ENCODE data around the gene CLSTN2.

CLSTN2 gene

DNA sequence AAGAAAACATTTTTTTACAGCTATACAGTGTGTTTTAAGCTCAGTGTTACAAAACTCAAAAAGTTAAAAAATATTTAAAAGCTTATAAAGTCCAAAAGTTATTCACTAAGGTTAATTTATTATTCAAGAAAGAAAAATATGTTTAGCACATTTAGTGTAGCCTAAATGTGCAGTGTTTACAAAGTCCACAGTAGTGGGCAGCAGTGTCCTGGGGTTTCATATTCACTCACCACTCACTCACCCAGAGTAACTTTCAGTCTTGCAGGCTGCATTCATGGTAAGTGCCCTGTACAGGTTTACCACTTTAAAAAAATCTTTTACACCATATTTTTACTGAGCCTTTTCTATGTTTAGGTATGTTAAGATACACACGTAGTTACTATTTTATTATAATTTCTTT, 442.7 kb downstream of the CLSTN2 start:
- no peak for DNase-seq (ENCODE audit: low read depth in 2 of 2)

DNA sequence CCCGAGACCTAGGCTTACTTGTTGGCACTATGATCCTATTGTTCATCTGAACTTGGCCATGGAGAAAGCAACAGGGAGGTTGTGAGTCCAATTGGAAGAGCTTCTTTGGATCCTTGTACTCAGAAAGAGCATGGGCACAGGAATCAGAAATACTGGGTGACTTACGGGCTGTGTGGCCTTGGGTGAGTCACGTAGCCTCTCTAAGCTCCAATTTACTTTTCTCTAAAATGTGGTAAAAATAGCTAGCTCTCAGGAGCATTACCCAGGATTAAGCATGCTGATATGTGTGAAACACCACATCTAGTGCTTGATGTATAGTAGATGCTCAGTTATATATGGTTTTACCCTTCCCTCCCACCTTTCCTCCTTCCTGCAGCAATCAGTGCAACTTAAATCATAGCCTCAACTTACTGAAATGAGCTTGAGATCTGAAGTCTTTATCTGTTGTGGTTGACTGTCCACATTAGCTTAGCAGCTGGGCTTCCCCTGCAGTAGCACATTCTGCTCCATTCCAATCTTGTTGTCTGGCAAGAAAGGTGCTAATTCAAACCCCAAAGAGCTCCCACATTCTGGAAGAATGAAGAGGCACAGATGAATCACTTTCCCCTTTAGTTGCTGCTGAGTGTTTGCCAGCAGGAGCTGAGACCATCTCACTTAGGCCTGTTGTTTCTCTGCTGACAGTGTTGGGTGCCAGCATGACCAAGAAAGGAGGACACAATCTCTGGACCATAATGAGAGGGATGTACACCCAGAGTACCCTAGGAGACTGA, 443.8 kb downstream of the CLSTN2 start:
- DNase-seq (ENCODE audit: low read depth in 2 of 2): no peak

DNA sequence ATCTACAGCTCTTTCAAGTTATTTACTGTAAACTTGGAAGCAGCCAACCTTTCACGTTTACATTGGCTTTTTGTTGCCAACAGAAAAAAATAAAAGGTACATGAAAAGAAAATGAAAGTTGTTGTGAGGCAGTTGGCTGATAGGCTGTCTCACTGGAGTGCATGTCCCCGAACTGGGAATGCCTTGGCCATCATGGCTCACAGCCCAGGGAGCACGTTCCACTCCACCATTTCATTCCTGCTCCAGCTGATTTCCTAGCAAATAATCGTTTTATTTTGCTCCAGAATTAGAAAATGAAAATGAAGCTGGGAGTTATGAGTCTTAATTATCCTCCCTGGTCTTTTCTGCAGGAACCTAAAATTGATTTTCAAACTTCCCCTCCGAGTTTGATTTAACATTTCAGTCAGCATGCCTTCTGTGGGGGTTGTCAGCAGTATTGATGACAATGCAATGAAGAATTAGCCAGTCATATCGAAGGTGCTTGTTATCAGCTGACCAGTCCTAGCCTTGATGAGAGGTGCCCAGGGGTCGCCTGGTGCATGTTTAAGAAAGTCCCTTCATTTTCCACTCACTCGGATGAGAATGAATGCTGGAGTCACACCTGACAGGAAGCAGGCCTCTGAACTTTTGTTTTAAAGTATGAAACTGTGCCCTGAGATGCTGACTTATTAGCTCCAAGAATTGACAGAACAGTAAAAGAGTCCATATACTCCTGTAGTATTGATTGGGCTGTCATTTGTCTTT, 449.2 kb downstream of the CLSTN2 start:
- DNase-seq (ENCODE audit: low read depth in 2 of 2): no peak

DNA sequence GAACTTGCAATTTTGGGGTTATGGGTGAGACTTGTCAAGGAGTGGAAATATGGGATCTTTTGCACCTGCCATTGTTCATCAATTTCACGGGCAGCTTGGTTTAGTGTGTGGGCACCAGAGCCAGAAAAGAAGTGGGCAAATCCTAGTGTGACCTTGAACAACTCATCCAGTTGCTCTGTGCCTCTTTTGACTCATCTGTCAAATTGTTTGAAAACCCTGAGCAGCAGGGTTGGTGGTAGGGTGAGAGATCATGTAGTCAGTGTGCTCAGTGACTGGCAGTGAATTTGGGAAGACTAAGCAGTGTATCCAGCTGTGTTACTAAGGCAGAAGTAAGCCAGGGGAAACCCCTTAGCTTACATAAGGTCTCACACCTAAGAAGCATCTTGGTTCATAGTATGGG, 449.9 kb downstream of the CLSTN2 start:
- DNase-seq (ENCODE audit: low read depth in 2 of 2): no peak

DNA sequence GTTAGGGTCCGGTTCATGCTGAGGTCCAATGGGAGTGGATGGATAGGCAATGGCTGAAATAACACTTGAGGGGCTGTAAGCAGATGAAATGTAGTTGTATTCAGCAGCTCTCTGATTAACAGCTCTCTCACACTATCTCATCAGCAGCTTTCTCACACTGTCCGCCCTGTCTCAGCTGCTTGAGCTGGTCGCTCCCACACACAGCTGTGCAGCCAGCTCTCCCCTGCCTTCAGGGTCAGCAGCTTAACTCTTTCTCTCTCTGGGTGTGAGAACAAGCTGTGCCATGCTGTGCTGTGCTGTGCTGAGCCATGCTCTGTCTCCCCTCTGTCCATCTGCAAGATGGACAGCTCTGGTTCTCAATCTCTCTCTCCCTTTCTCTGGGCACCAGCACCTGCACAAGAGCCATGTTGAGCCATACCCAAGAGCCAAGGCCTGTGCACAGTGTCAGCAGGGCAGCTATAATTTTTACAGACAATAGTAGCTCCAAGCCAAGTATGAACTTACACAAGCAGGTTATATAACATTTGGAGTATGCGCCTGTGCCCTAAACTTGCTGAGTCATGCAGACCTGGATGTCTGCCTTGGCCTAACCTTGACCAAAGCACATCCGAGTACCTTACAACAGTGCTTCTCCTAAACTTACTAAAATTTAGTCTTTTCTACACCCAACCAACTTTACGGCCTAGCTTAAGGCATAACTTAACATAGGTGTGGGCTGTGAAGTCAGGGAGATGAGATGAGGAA, 451.5 kb downstream of the CLSTN2 start:
- no peak for DNase-seq (ENCODE audit: low read depth in 2 of 2)

DNA sequence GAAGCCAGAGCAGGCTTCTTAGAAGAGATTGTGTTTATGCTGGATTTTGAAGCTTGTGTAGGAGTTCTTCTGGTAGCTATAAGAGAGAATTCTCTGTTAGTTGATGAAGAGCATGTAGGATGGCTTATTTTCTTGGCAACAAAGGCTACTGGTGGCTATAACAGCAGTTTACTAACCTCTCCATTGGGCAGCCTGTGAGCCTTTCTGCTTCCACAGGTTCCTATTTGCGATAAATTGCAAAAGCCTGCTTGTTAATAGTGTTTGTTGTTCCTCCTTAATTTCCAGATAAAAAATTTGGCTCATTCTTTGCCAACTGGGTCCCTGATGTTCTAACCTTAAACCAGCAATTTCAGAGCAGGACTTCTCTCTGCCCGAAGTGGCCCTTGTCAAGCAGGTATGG, 452.3 kb downstream of the CLSTN2 start:
- DNase-seq (ENCODE audit: low read depth in 2 of 2): no peak

DNA sequence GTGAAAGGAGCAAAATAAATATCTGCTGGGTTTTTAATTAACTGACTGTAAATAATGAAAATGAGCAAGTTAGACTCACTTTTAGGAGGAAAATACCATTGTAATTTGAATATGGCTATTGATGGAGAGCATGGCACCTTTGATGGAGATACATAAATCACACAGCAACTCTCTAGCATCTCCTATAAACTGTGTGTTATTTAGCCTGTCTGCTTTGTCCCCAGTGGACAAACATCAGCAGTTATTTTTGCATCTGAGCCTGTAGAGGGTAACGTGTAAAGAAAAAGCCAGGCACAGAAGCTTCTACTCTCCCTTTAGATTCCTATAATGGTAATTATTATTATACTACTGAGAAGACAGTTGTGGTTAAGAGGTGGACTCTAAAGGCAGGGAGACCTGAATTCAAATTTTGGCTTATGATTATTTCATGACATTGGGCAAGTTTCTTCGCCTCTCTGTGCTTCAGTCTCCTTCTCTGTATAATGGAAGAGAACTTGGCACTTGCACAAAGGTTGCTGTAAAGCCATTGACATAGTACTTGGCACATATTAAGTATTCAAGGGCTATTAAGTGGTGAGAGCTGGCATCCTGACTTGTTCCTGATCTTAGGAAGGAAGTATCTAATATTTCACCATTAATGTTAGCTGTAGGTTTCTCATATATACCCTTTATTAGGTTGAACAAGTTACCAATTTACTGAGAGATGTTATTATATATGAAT, 453.4 kb downstream of the CLSTN2 start:
- DNase-seq (ENCODE audit: low read depth in 2 of 2): no peak

DNA sequence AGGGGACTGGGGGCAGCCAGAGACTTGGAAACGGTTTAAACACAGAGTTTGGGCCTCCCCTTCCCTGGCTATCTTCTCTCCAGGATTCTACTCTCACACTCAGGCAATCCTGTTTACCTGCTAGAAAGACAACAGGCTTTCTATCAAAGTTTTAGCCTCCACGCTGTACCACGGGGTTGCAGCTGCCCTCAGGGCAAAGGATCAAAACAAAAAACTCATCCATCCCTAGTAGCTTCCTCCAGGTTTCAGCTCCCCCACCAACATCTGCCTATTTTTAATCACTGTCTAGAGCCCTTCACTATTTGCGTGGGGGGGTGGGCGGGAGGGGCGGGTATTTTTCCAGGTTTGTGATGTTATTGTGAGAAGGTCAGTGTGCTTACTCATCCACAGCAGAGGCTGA, 456.1 kb downstream of the CLSTN2 start:
- DNase-seq (ENCODE audit: low read depth in 2 of 2): no peak

DNA sequence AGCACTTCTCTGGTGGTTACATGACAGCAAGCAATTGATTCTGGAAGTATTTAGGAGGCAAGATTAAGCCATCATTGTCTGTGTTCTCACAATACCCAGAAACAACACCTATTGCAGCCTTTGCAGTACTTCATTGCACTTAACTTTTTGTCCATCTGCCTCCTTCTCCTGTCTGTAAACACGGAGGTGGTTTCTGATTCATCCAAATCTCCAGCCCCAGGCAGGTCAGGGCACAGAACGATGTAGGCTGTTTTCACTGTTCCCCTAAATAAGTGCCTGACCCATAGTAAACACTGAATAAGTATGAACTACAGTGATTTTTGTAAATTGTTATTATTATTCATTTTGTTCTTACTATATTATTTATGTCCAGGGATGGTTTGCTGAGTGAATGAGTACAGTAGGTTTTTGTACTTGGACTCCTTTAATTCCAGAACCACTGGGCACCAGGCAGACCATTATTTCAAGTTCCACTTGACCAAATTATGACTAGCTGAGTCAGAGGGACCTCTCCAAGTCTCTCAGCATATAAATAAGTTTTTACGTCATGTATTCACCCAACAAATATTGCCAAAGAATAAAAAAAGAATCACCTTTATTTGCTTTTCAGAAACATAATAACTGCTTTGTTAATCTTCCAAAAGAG, 459.6 kb downstream of the CLSTN2 start:
- no peak for DNase-seq (ENCODE audit: low read depth in 2 of 2)

DNA sequence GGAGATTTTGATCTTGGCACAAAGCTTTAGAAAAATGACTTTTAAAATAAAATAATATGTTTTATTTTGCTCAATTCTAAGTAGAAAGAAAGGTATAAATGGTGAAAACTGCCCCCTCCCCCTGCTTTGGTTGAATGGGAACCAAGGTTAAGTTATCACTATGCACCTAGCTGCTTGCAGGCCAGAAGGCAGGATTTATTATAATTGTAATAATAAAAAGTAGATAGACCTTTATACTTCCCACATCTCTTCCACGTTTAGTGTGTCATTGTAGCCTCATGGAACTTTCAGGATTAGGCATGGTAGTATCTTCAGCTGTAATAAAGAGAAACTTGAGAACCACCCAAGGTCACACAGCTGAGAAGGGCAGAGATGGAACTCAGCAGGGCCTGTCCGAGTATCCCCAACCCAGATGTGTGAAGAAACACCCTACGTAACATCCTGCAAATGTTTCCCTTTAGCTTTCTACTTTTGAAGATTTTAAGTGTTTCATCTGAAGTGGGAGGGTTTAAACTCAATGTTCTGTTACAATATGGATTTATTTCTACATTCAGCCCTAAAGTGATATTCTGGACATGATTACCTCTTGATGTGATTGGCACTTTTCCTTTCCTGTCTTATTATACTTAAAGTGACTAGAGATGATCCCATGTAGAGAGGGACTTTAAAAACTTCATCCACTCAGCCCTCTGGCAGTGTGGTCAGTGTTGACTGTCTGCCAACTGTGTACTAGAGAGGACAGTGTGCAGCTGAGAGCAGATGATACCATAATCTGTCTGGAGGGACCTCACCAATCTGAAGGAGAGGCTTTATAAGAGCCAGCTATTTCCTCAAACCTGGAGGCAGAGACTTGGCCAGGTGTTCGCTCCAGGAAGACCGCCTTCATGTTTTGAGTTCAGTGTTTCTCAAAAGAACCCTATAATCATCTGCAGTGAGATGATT, 460.4 kb downstream of the CLSTN2 start:
- DNase-seq (ENCODE audit: low read depth in 2 of 2): no peak

DNA sequence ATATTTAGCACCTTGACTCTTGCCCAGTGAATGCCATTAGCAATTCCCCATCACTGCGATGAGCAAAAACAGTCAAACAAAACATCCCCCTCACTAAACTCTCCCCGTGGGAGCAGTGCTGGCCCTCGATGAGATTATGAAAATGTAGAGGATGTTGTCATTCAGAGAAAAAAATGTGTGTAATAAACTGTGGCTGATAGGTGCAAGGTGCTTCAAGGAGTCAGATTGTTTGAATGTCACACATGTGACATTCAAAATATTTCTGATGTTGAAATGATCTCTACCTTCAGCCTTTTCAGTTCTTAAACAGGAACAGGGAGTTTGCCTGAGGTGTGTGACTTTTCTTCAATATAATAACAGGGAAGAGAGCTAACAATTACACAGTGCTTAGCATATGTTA, 461.1 kb downstream of the CLSTN2 start:
- DNase-seq (ENCODE audit: low read depth in 2 of 2): no peak

DNA sequence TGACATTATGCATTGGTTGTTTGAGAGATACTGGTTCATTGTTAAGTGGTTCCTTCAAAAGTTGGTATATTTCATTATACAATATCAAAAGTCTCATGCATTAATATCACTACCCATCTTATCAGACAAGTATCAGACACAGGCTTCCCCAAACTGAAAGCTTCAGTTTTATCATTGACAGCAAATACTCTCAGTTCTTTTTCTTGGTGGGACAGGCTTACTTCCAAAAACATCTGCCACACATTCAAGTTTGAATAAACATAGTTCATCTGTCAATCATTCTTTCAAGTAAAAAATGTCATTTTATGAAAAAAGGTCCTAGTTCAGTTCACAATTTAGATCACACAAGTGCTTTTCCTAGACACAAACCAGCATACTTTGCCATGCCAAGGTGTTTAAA, 462.9 kb downstream of the CLSTN2 start:
- no peak for DNase-seq (ENCODE audit: low read depth in 2 of 2)

DNA sequence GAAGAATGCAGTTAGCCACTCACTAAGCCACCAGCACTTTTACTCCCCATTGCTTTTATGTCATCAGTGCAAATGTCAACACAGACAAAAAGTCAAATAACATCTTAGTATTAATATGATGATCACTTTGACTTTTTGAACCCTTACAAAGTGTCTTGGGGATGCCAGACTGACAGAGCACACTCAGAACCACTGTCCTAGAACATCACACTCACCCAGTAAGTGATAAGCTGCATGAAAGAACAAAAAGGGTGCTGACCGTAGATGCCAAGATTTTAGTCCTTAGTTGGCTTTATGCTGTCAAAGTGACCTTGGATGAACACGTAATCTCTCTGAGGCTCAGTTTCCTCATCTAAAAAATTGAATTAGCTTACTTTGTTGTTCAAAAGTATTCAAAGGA, 463.4 kb downstream of the CLSTN2 start:
- DNase-seq (ENCODE audit: low read depth in 2 of 2): no peak

DNA sequence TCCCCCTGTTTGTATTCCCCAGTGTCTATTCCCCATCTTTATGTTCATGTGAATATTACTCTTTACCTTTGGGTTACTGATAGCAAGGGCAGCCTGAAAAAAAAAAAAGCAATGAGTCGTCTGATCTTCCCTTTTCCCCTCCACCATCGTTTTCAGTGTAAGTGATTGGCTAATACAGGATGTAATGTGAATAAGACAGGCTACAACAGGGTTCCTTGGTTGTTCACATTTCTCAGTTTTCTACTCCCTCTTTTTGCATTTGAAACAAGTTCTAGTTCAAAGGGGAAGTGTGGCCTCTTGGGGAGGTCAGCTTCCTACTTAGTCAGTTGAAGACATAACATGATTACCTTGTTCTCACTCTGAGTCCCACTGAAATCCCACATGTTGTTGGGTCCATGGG, 464.9 kb downstream of the CLSTN2 start:
- no peak for DNase-seq (ENCODE audit: low read depth in 2 of 2)

DNA sequence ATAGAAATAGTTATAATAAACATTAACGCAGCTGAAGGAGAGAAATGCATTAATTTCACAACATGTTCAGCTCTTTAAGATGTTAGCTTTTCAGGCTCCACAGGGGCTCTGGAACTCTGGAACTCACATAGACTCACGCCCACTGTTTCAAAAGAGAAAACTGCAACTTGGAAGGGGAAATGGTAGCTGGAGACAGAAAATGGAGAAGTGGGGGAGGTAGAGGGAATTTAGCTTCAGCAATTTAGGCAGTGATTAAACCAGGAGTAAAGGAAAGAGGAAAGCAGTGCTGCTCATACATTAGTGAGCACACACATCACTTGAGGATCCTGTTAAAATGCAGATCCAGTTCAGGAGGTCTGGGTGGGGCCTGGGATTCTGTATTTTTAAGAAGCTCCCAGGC, 468.1 kb downstream of the CLSTN2 start:
- no peak for DNase-seq (ENCODE audit: low read depth in 2 of 2)

DNA sequence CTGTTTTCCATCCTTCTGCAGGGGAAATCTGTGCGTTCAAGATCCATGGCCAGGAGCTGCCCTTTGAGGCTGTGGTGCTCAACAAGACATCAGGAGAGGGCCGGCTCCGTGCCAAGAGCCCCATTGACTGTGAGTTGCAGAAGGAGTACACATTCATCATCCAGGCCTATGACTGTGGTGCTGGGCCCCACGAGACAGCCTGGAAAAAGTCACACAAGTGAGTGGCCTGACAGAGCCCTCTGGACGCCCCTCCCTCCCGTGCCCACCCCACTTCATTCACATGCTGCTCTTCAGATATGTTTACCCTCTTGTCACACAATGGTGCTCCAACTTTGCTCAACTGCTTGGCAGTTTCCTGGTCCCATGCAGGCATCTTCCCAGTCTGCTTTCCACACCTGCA, 468.6 kb downstream of the CLSTN2 start:
- DNase-seq (ENCODE audit: low read depth in 2 of 2): no peak

DNA sequence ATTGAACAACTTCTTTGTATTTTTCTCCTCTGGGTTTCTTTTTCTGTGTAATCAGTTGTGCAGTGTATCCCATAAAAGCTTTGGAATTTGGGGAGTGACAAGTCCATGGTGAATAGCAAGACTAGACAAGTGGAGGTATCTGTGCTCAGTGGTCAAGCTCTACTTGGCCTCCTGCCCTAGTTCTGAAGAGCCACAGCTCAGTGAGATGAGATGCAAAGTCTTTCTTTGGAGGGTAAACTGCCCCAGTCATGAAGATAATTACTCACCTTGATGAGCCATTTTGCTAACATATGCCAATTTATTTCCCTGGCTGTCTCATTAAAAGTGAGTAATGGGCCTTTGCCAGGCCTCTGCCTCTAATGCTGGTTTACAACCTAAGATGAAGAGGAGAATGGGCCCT, 471.7 kb downstream of the CLSTN2 start:
- no peak for DNase-seq (ENCODE audit: low read depth in 2 of 2)

DNA sequence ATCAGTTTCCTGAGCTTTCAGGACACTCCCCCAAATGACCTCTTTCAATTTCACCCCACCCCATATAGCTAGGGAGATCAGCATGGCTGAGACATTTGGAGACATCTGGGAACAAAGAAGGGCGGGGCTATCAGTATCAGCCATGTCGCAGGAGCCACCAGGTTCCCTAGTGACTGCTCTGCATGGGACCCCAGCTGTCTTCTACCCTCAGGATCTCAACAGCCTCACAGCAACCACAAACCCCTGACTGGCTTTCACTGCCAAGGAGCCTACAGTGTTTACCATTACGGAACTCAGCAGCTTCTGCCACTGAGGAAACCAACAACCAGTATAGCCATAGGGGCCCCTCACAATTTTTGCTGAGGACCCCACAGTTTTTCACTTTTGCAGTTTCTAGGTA, 473.3 kb downstream of the CLSTN2 start:
- DNase-seq (ENCODE audit: low read depth in 2 of 2): no peak

DNA sequence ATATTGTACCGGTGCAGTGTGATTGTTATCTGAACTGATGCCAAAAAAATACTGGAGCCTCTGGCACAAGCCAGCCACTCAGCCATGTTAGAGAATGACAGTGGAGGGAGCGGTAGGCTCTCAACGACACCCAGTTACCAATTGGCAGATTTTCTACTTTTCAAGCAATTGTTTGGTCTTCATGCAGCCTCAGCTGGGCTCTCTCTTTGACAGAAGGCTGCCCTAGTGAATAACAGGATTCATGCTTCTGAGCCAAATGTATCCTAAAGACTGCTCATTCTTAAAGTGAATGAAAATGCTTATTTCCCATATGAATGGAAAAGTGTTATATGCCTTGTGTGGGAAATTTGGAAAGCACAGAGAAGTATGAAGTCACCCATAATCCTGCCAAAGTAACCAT, 481.7 kb downstream of the CLSTN2 start:
- no peak for DNase-seq (ENCODE audit: low read depth in 2 of 2)

DNA sequence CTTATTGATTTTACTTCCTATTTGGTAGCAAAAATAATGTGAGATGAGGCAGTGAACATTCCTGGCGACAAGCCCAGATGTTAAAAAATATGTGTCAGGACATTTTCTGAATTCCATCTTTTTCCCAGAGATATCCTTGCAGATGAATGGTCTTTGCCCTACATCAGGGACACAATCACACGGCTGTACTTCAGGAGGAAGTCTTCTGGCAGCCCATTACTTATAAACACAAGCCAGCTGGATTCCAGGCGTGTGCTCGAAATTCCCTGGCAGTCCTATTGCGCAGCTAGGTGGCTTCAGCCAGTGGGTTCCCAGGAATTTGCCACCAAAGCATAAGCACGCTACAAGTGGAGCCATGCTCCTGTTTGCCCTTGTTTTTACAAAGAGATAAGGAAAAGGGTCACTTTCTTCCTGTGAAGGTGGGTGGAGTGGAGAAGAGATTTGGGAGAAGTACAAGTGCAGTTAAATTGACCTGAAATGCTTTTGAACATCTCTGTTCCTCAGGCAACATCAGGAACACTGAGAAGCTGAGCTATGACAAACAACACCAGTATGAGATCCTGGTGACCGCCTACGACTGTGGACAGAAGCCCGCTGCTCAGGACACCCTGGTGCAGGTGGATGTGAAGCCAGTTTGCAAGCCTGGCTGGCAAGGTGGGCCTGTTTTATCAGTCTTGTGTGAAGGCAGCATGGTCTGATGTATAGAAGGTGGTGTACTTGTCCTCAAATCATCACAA, 485.8 kb downstream of the CLSTN2 start:
- no peak for DNase-seq (ENCODE audit: low read depth in 2 of 2)

All from stimulated activated CD4-positive, alpha-beta T cell treated with anti-CD3 and anti-CD28 coated beads, Interleukin-12 subunit alpha, Interleukin-12 subunit beta, amount 100 ng/mL, for 24 hours (primary cell).